Activated CD4-positive, alpha-beta T cell treated with anti-CD3 and anti-CD28 coated beads for 36 hours (primary cell): ENCODE data around the gene MUC22. TPM values are rescaled to one million over a fixed set of nuclear protein-coding genes. Genes with fewer than 3 reads are reported as not detected.

Experiments
- ATAC-seq: fragments of 200-7000 bp; cut with Tn5 transposase; one replicate; pipeline ENCODE4 v1.10.0; 2021; ENCODE audit warnings: mild to moderate bottlenecking, moderate library complexity
- CTCF ChIA-PET: fragments of 350-600 bp; sonication (Branson Sonifier 250); formaldehyde crosslinking; loops from one replicate; lab custom pipeline; 2021; ENCODE audit warnings: antibody characterized with exemption; lab: Charles Lee
- POLR2A ChIA-PET: fragments of 350-600 bp; sonication (Branson Sonifier 250); formaldehyde crosslinking; loops from one replicate; lab custom pipeline; 2021; ENCODE audit warnings: antibody characterized with exemption, inconsistent platforms; lab: Charles Lee
- DNase-seq: peaks from one replicate; pipeline ENCODE4 v3.0.0-alpha.2; 2020
- H3K27ac Mint-ChIP-seq: one replicate; pipeline ENCODE4 v1.8.0; 2021; ENCODE audit warnings: mixed read lengths
- H3K27me3 Mint-ChIP-seq: one replicate; pipeline ENCODE4 v1.8.0; 2021; ENCODE audit warnings: mixed read lengths
- H3K36me3 Mint-ChIP-seq: one replicate; pipeline ENCODE4 v1.8.0; 2021; ENCODE audit warnings: low read depth, mixed read lengths
- H3K4me1 Mint-ChIP-seq: one replicate; pipeline ENCODE4 v1.8.0; 2021; ENCODE audit warnings: mixed read lengths
- H3K4me3 Mint-ChIP-seq: one replicate; pipeline ENCODE4 v1.8.0; 2021; ENCODE audit warnings: mild to moderate bottlenecking, moderate library complexity, mixed read lengths
- H3K9me3 Mint-ChIP-seq: one replicate; pipeline ENCODE4 v1.8.0; 2021; ENCODE audit warnings: low read depth, mixed read lengths
- intact Hi-C, 2 experiments: fragments of 100-400 bp; cut with DNase I in 1 of 2; cut with micrococcal nuclease in 1 of 2; formaldehyde crosslinking; loops; one replicate each; pipeline versions ENCODE4 v1.14.2 to v1.15.1; 2022 to 2024; cut with DNase I, micrococcal nuclease
- total RNA-seq, 2 experiments: library from RNA; stranded (reverse); gene quantifications; one replicate each; pipeline ENCODE4 v1.2.3, GENCODE V29; 2021

MUC22 gene
- total RNA-seq, 2 experiments from 2014 or later = not detected

DNA sequence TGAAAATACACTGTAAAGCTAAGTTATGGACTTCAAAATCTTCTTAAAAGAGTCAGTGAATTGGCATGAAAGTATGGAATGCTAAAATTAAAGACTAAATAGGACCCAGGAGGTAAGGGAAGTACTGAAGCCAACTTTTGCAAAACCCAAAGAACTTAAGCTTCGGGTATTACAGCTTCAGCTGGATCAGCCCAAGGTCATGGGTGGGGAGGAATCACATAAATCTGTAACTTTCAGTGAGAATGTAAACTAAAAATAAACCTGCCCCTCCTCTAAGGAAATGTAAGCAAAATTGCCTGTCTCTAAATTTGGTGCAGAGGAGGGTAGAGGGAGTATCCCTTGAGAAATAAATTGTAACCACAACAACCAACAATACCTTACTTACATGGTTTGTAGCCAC is 31.1 kb upstream of the MUC22 start:
- H3K4me1 Mint-ChIP-seq = peaks cover 2% of the 10 kb centered on the region
- H3K27ac Mint-ChIP-seq = no peak overlapping the region
- no peak for ATAC-seq
- no peaks in the 10 kb centered on the region for H3K9me3 Mint-ChIP-seq
- DNase-seq = no peak
- CTCF ChIA-PET = interaction anchor here (1.2 kb wide), 1 partner anchor 57 kb away, joined by 3 read pairs; no protein-coding TSS in a partner anchor
- POLR2A ChIA-PET = no interaction called here
- H3K36me3 Mint-ChIP-seq = no peaks in the 10 kb centered on the region
- intact Hi-C loops = no loop called here
- peaks cover 29% of the 10 kb centered on the region for H3K27me3 Mint-ChIP-seq
- no peak overlapping the region for H3K4me3 Mint-ChIP-seq

DNA sequence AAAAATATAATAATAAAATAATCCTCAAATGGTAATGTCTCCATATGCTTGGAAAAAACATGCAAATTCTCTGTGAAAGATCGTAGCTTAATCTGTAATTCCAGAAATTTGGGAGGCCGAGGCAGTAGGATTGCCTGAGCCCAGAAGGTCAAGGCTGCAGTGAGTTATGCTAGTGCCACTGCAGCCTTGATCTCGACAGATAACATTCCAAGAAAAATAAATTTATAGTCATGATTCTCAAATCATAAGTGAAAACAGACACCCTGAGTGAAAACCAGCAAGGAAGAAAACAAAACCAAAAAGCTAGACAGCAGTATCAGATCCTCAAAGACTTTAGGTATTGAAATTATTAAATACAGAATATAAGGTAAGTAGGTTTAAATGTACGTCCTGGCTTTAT is 30.6 kb upstream of the MUC22 start:
- ATAC-seq (no peak), DNase-seq (no peak)
- ChIA-PET CTCF (interaction anchor here (0.8 to 1.2 kb wide), 2 partner anchors 56 to 148 kb away, joined by 3 read pairs; no protein-coding TSS in a partner anchor), POLR2A (no interaction called here)
- Mint-ChIP-seq H3K27me3 (peaks cover 29% of the 10 kb centered on the region), H3K9me3 (no peaks in the 10 kb centered on the region), H3K4me1 (peaks cover 2% of the 10 kb centered on the region), H3K27ac (no peak overlapping the region), H3K4me3 (no peak overlapping the region), H3K36me3 (no peaks in the 10 kb centered on the region)
- intact Hi-C loops = no loop called here

DNA sequence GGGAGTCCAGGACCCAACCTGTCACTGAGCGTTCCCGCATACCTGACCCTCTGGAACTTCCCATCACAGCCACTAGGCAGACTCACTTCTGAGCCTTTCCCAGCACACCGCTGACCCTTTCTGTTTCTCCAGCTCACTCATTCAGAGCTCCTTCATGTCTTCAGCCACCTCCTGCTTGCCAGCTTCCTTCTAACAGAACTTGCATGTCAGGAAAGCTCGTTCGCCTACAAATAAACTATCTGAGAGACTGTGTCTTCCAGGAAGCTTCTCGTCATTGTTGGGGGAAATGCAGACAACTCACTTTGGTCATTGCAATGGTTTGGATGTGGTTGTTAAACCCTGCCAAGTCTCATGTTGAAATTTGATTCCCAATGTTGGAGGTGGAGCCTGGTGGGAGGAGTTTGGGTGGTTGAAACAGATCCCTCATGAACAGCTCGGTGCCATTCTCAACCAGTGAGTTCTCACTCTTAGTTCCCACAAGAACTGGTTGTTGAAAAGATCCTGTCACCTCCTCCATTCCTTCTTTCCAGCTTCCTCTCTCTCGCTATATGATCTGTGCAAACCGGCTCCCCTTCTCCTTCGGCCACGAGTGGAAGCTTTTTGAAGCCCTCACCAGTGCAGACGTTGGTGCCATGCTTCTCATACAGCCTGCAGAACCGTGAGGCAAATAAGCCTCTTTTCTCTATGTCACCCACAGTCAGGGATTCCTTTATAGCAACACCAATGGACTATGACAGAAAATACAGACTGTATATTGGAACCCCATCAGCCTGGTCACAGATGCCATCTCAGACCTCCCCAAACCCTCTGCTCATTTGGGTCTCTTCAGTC is 28.1 kb upstream of the MUC22 start:
- peaks cover 29% of the 10 kb centered on the region for H3K27me3 Mint-ChIP-seq
- H3K36me3 Mint-ChIP-seq = no peaks in the 10 kb centered on the region
- CTCF ChIA-PET = interaction anchor here (0.6 to 1.1 kb wide), 2 partner anchors 25 to 40 kb away, joined by 3 read pairs; no protein-coding TSS in a partner anchor
- peaks cover 6% of the 10 kb centered on the region for H3K4me1 Mint-ChIP-seq
- no peak for ATAC-seq
- POLR2A ChIA-PET = interaction anchor here (0.5 kb wide), 1 partner anchor 287 kb away, joined by 4 read pairs; no protein-coding TSS in a partner anchor
- intact Hi-C loops = no loop called here
- no peaks in the 10 kb centered on the region for H3K9me3 Mint-ChIP-seq
- H3K4me3 Mint-ChIP-seq = no peak overlapping the region
- DNase-seq = no peak
- H3K27ac Mint-ChIP-seq = no peak overlapping the region

DNA sequence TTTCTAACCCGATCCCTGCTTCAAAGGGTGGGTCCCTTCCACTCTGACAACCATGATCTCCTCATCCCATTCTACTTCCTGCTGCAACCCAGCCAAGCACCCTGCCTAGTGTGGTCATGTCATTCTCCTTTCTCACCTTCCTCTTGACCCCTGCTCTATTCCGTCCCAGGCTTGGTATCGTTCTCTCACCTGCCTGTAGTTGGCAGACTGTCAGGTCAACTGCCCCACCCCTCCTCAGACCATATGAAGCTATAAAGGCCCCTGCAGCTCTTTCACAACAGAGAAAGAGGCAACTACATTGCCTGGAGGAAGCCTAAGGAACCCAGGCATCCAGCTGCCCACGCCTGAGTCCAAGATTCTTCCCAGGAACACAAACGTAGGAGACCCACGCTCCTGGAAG is 26.8 kb upstream of the MUC22 start, which contains the start of gene MUC21:
MUC21 (plus strand) TSS at position 280 of the 400 bp plus-strand sequence. CDS start 241 bp downstream, outside the sequence.
- Mint-ChIP-seq H3K4me1 (peaks cover 6% of the 10 kb centered on the region), H3K27ac (no peak within 1 kb of the TSS), H3K4me3 (no peak within 1 kb of the TSS), H3K36me3 (no peaks in the 10 kb centered on the region), H3K9me3 (no peaks in the 10 kb centered on the region), H3K27me3 (peaks cover 27% of the 10 kb centered on the region)
- ChIA-PET CTCF (no interaction called here), POLR2A (no interaction called here)
- ATAC-seq (no peak), DNase-seq (no peak)
- intact Hi-C loops = no loop called here

DNA sequence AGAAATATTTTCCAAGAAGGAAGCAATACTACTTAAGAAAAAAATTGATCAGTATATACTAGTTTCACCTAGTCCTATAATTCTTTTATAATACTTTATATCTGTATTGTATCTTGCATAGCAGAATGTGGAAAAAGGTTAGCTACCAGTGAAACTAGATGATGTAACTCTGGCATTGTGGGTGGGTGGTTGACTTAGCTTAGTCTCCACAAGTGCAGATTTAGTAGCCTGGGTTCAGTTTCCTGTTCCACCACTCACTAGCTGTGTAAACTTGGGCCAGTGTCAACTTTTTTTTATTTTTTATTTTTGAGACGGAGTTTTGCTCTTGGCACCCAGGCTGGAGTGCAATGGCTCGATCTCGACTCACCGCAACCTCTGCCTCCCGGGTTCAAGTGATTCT is 24.8 kb upstream of the MUC22 start:
- Mint-ChIP-seq H3K9me3 (no peaks in the 10 kb centered on the region), H3K27ac (no peak overlapping the region), H3K4me1 (peaks cover 12% of the 10 kb centered on the region), H3K36me3 (no peaks in the 10 kb centered on the region), H3K4me3 (no peak overlapping the region), H3K27me3 (peaks cover 22% of the 10 kb centered on the region)
- CTCF ChIA-PET = interaction anchor here (0.9 to 1.1 kb wide), 2 partner anchors 94 to 414 kb away, joined by 3 to 6 read pairs; no protein-coding TSS in a partner anchor
- intact Hi-C loops = loop anchor here in 1 of 2 experiments (2.0 kb wide), 1 partner anchor 19 kb away; no protein-coding TSS in a partner anchor
- ATAC-seq = peak; percentile 87
- POLR2A ChIA-PET = no interaction called here
- peak; percentile 40 for DNase-seq

DNA sequence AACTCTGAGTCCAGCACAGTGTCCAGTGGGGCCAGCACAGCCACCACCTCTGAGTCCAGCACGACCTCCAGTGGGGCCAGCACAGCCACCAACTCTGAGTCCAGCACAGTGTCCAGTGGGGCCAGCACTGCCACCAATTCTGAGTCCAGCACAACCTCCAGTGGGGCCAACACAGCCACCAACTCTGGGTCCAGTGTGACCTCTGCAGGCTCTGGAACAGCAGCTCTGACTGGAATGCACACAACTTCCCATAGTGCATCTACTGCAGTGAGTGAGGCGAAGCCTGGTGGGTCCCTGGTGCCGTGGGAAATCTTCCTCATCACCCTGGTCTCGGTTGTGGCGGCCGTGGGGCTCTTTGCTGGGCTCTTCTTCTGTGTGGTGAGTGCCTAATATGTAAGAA is 23.0 kb upstream of the MUC22 start:
- H3K4me3 Mint-ChIP-seq = no peak overlapping the region
- intact Hi-C loops = no loop called here
- H3K27ac Mint-ChIP-seq = peak overlapping the region; percentile 16
- DNase-seq = no peak
- H3K9me3 Mint-ChIP-seq = no peaks in the 10 kb centered on the region
- no peaks in the 10 kb centered on the region for H3K36me3 Mint-ChIP-seq
- ChIA-PET POLR2A (no interaction called here), CTCF (no interaction called here)
- no peak for ATAC-seq
- H3K27me3 Mint-ChIP-seq = peaks cover 14% of the 10 kb centered on the region
- H3K4me1 Mint-ChIP-seq = peaks cover 15% of the 10 kb centered on the region

DNA sequence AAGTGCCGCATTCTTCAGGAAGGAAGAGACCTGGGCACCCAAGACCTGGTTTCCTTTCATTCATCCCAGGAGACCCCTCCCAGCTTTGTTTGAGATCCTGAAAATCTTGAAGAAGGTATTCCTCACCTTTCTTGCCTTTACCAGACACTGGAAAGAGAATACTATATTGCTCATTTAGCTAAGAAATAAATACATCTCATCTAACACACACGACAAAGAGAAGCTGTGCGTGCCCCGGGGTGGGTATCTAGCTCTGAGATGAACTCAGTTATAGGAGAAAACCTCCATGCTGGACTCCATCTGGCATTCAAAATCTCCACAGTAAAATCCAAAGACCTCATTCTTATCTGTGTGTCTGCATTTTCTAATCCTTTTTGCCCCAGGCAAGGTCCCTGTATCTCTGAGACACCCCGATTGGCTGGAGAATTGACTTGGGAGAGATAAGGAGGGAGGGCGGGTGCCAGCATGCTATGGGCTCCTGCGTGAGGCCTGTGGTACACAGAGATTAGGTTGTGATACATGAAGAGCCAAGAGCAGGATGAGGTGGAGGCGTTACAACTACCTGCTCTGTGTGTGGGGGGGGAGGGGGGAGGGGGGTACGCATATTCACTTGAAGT is 22.0 kb upstream of the MUC22 start:
- H3K9me3 Mint-ChIP-seq = no peaks in the 10 kb centered on the region
- H3K4me3 Mint-ChIP-seq = no peak overlapping the region
- DNase-seq (no peak), ATAC-seq (no peak)
- POLR2A ChIA-PET = no interaction called here
- H3K27me3 Mint-ChIP-seq = peaks cover 4% of the 10 kb centered on the region
- H3K27ac Mint-ChIP-seq = no peak overlapping the region
- peaks cover 15% of the 10 kb centered on the region for H3K4me1 Mint-ChIP-seq
- no peaks in the 10 kb centered on the region for H3K36me3 Mint-ChIP-seq
- intact Hi-C loops = no loop called here
- CTCF ChIA-PET = interaction anchor here (1.2 to 1.7 kb wide), 3 partner anchors 11 to 99 kb away, joined by 3 to 4 read pairs (median 4); no protein-coding TSS in a partner anchor

DNA sequence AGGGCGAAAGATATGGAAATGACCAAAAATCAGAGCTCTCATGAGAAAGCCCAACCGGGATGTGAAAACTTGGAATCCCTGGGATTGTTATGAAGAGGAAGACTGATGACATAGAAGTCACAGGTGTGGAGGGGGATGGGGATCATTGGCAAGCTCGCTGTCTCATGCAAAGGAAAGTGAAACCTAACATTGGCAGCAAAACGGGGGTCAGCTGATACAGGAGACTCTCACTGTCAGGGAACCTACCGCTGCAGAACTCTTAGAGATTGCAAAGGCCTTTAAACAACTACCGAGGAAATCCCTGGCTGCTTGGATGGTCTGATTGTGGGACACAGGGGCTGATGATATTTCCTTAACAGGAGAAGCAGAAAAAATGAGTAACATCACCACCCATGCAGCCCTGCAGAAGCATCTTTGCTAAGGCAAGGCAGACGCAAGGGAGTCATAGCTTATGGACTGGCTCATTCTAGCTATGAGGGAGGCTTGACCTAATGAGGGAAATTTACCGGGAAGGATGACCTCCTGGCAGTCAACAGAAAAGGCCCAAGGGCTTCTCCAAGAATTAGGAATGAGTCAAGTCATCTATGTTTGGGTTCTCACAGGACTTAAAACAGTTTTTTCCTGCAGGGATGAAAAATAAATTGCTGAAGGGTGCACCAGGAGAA is 19.7 kb upstream of the MUC22 start:
- ChIA-PET CTCF (no interaction called here), POLR2A (no interaction called here)
- peaks cover 2% of the 10 kb centered on the region for H3K27me3 Mint-ChIP-seq
- ATAC-seq (peak; percentile 68), DNase-seq (peak; percentile 42)
- intact Hi-C loops = no loop called here
- H3K27ac Mint-ChIP-seq = no peak overlapping the region
- H3K4me3 Mint-ChIP-seq = no peak overlapping the region
- H3K9me3 Mint-ChIP-seq = no peaks in the 10 kb centered on the region
- H3K4me1 Mint-ChIP-seq = peaks cover 11% of the 10 kb centered on the region
- H3K36me3 Mint-ChIP-seq = no peaks in the 10 kb centered on the region

DNA sequence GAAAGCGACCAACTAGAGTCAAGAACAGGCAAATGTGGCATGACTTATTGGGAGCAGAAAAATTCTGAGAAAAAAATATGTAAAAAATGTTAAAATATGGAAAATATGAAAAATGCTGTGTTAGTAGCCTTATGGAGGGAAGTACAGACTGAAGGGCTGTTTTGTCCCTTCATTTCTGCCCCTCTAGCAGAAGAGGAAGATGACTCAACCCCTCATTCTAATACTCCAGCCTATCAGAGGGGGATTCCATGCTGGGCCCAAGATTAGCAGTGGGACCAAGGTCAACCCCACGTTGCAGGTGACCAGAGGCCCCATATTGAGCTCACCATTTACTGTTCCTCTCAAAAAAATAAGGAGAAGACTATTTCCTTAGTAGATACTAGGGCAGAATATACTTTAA is 18.4 kb upstream of the MUC22 start:
- Mint-ChIP-seq H3K27ac (no peak overlapping the region), H3K9me3 (no peaks in the 10 kb centered on the region), H3K4me1 (peaks cover 11% of the 10 kb centered on the region), H3K36me3 (no peaks in the 10 kb centered on the region), H3K4me3 (no peak overlapping the region), H3K27me3 (peaks cover 2% of the 10 kb centered on the region)
- ATAC-seq = no peak
- CTCF ChIA-PET = no interaction called here
- POLR2A ChIA-PET = interaction anchor here (0.7 kb wide), 1 partner anchor 252 kb away, joined by 6 read pairs; no protein-coding TSS in a partner anchor
- no peak for DNase-seq
- intact Hi-C loops = no loop called here

DNA sequence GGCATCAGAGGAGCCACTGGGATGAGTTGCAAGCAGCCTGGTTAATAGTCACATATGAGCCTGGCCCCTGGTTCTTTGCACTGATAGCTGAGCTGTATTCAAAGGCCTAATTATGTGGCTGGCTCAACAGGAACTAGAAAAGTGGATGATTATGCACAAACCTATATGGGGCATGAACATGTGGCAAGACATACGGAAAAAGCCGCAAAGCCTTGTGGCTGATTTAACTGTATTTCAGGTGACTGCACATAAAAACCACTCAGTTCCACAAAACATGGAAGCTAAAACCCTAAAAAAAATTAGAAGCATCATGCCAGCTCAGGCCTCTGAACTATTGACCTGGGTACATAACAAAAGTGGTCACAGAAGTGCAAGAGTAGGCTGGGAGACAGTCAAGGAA is 13.0 kb upstream of the MUC22 start:
- no peak for DNase-seq
- no peak overlapping the region for H3K4me3 Mint-ChIP-seq
- H3K9me3 Mint-ChIP-seq = no peaks in the 10 kb centered on the region
- CTCF ChIA-PET = no interaction called here
- intact Hi-C loops = no loop called here
- H3K27me3 Mint-ChIP-seq = no peaks in the 10 kb centered on the region
- H3K36me3 Mint-ChIP-seq = no peaks in the 10 kb centered on the region
- POLR2A ChIA-PET = no interaction called here
- no peak for ATAC-seq
- no peaks in the 10 kb centered on the region for H3K4me1 Mint-ChIP-seq
- H3K27ac Mint-ChIP-seq = no peak overlapping the region

DNA sequence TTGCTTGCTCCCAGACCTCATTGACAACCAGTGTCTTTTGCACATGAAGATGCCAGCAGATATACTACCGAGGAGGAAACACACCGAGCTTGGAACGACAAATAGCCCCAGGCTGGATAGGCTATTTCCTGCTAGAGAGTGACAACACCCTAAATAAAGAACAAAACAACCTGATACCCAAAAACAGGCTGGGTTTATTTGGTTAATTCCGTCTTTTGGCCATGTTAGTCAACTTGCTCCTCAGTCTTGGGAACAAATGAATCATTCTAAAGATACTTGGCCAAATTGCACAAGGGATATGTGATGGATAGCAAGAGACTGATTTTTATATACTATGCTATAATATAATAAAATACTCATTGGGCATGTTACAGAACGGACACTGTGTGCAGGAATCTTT is 11.5 kb upstream of the MUC22 start:
- CTCF ChIA-PET = no interaction called here
- Mint-ChIP-seq H3K27me3 (no peaks in the 10 kb centered on the region), H3K9me3 (no peaks in the 10 kb centered on the region), H3K36me3 (no peaks in the 10 kb centered on the region), H3K4me3 (no peak overlapping the region), H3K4me1 (no peaks in the 10 kb centered on the region), H3K27ac (no peak overlapping the region)
- intact Hi-C loops = loop anchor here in 1 of 2 experiments (2.0 kb wide), 1 partner anchor 34 kb away; no protein-coding TSS in a partner anchor
- POLR2A ChIA-PET = no interaction called here
- DNase-seq (no peak), ATAC-seq (no peak)
